Daoy (cell line): ENCODE results near the gene DUOXA1. TPM values are rescaled to one million over a fixed set of nuclear protein-coding genes. Genes with fewer than 3 reads are reported as not detected.
A peak's percentile ranks its signal among the peaks of the same experiment; 100 is the strongest.
"Not testable (repeated sequence)": the region's sequence is repeated elsewhere in the genome, so short reads cannot be mapped to it uniquely, and the experiment has no call there.

Experiments used
- DNase-seq: peaks from one replicate; pipeline ENCODE4 v3.0.0-alpha.2; 2015; ENCODE audit warnings: low read depth
- total RNA-seq: library from RNA; depleted of rRNA; stranded (reverse); fragments of >200 nt; shearing (Covaris generic); gene quantifications from 2 replicates; pipeline ENCODE4 v1.2.3, GENCODE V29; 2014

The DUOXA1 gene
- total RNA-seq, 1 experiment from 2014 or later, result not detected

DNA sequence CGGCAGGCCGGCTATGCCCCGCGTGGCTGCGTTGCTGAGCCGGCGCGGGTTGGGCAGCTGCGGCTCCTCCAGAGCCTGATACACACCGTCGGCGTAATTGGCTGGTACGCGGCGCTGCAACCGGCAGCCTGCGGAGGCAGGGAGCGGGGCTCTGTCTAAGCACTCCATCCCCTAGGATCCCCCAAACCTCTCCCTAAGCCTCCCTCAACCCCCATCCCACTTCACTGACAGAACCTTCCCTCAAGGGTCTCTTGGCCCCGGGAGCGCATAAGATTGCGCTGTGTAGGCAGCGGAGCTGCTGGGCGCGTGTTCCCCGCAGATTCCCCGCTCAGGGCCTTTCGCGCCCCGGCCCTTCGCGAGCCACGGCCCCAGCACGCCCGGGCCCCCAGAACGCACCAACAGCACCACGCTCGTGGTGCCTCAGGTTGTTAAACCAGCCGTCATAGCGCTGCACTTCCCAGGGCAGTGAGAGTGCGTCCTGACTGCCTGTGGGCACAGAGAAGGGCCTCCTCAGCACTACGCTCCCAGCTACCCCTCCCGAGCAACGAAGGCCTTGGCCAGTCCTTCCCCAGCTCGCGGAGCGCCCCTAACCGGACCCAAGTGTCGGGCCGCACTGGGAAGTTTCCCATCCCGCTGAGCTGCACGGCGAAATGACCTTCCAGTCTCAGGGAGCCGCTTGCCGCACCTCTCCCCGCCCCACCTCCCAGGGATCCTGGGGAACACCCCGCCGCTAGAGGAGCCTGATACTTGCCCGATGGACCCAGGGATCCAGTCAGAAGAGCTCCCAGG is 16.9 kb downstream of the DUOXA1 start:
- peak; percentile 39 for DNase-seq

DNA sequence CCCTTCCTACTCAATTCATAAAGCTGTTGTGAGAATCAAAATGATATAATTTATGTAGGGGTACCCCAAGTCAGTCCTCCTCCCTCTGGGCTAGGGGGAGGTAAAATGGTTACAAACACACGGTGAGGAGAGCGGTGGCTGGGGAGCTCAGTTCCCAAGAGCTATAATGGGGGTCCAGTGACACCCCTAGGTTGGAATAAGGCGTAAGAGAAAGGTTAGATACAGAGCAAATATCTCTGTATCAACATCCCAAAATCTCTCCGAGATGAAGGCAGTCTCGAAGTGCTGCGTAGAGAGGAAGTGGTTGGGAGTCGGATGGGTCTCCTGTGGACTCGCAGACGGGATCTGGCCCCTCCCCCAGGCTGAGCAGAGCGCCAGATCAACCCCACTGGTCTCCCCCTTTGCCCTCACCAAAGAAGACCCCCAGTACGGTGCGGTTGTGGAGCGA is 17.5 kb downstream of the DUOXA1 start:
- DNase-seq, result no peak

DNA sequence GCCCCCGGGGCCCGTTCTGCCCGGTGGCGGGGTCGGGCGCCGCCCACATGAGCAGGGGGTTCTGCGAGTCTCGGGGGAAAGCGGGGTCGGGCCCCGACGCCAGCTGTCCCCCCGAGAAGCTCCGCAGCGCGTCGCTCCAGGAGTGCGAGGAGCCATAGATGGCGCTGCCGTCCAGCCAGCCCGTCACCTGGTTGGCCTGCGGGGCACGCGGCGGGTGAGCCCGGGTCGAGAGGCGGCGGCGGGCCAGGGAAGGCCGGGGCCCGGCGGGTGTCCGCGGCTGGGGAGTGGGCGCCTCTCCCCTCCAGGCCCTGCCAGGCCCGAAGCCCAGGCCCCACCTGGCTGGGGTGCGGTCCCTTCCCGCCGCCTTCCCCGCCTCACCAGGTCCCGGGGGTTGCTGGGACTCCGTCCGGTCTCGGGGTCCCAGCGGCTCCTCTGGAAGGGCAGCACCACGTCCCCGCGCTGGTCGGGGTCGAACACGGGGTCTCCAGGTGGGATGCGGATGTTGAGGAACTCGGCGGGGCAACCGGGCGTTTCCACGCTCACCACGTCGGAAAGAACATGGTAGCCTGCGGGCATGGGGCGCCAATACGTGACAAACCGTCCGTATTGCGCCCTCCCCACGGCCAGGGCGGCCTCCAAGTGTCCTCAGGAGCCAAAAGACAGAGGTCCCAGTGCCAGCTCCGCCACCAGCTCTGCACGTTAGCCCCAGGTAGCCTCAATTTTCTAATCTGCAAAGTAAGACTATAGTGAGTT is 18.1 kb downstream of the DUOXA1 start:
- no peak for DNase-seq

DNA sequence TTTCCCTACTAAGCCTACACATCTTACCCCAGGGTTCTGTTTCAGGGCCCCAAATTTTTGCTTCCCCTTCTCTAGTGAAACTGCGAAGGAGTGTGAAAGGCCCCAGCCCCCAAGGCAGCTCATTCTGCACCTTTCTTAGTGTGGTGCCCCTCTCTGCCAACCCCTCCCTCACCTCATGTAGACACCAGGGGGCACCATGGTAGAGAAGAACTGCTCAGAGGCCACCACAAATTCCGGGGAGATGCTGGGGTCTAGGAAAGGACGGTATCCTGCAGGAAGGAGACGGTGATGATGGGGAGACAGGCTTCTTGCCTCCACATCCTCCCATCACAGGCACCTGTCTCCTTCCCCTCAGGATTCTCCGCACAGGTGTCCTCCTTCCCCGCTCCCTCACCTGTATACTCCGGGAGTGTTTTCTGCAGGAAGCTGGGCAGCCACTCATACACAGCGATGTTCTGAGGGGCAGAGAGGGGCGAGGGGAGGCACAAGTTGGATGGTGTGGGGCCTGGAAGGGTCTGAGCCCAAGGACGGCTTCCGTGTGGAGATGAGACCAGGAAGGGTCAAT is 19.3 kb downstream of the DUOXA1 start:
- no peak for DNase-seq

DNA sequence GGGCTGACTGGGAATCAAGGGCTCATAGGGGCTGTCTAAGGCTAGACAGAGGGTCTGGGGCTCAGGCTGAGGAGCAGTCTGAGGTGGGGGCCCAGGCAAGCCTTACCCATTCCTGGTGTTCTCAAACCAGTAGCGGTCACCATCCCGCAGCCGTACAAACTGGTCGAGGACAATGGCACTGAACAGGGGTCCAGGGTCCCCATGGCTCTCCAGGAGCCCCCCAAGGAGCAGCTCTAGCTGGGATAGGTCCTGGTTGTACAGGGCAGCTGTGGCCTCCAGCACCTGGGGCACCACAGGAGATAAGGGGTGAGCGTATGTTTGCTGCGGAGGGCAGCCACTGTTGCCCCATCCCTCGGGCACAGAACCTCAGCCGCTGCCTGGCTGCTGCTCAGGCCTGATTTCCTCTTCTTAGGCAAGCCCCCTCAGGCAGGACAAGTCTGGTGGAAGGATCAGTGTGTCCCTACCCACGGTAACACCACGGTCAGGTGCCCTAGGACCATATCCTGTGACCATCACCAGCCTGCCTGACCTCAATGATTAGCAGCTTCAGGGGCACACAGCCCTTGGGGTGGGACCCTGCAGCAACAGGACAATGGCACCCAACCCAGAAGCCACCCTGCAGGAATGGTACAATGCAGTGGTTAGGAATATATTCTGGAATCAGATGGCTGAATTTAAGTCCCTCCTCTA is 21.6 kb downstream of the DUOXA1 start:
- no peak for DNase-seq

DNA sequence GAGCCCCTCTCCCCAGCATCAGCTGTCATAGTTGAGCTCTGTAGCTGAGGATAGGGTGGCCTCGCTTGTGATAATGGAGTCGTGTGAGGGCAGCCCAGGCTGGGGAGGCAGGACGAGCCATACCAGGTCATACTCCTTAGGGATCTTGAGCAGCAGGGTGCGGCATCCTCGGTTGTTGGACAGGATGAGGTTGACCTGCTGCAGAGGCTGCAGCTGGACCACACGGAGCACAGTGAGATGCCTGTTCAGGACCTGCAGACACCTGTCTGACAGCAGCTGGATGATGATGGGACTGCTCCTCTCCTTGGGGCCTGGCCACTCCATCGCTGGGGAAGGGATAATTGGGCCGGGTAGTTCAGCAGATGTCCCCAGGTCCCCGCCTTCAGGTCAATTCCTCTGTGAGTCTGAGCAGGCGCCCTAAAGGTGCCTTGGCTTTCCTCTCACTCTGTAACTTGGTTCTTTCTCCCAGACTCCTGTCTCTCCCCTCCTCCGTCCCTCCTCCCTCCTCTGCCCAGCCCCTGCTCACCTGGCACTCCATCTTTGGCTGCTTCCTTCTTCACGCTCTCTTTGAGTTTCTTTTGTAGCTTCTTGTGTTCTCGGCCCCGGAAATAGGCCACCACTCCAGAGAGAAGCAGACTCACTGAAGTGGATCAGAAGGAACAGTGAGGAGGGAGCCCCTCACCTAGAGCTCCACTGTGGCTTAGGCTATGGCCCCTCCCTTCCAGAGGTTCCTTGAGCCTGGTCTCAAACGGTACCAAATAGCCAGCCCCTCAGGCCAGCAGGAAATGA is 23.5 kb downstream of the DUOXA1 start:
- no peak for DNase-seq

DNA sequence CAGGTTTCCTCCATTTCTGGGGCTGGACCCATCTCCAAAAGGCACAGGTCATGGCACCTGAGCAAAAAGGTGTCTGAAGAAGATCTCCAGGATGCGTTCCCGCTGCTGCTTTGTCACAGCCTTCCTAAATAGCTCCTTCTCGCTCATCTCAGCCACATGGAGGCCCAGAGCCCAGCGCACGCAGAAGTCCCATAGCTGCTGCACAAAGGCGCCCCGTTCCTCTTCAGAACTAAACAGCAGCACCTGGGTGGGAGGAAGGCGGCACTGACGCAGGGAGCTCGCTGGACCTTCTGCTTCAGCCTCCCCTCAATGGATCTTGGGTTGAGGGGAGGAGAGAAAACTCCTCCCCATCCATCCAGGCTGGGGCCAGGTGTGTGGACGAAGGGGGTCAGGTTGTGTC is 24.1 kb downstream of the DUOXA1 start:
- DNase-seq, result no peak

DNA sequence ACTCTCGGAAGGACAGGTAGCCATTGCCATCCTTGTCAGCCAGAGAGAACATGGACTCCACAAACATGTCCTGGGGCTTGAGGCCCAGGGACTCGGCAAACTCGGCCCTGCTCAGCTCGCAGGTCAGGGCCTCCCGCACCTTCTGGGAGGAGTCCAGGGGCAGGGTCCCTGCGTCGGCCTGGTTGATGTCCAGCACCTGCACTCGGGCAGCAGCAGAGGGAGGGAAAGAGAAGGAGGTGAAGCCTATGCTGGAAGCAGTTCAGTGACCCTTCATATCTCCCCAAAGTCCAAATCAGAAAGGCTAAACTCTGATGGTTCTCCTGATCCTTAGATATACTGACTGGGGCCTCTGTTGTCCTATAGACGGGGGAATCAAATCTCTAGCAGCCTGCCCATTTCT is 25.5 kb downstream of the DUOXA1 start:
- not testable (repeated sequence) for DNase-seq

DNA sequence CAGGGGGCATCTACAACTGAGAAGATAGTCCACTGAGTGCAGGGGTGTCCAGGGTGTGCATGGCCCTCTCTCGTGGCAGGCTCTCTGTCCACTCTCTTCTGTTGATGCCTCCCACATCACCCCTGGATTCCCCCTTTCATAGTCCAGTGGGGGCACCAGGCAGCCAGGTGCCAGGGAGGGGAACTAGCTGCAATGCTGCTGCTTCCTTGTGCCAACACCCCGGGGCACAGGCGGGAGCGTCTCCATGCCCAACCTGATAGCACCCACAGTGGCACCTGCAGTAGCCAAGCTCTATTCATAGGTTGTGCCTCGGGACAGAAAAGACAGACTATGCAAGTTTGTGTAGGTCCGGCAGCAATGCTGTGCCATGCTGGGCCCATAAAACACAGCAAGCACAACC is 27.5 kb downstream of the DUOXA1 start:
- no peak for DNase-seq

DNA sequence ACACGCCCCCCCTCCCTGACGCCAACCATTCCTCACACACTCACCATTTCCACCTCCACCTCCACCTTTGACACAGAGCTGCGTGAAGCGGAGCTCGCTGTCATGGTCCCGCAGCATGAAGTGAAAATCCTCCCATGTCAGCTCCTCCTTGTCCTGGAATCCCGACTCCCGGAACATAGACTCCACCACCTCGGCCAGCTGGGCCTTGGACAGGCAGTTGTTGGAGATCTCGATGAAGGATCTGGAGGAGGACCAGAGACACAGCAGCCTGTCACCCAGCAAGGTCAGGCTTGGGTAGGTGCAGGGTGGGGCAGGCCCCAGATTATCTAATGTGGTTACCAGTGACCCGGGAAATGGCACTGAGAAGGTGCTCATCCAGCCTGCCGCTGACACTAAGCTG is 27.9 kb downstream of the DUOXA1 start:
- DNase-seq, result no peak

DNA sequence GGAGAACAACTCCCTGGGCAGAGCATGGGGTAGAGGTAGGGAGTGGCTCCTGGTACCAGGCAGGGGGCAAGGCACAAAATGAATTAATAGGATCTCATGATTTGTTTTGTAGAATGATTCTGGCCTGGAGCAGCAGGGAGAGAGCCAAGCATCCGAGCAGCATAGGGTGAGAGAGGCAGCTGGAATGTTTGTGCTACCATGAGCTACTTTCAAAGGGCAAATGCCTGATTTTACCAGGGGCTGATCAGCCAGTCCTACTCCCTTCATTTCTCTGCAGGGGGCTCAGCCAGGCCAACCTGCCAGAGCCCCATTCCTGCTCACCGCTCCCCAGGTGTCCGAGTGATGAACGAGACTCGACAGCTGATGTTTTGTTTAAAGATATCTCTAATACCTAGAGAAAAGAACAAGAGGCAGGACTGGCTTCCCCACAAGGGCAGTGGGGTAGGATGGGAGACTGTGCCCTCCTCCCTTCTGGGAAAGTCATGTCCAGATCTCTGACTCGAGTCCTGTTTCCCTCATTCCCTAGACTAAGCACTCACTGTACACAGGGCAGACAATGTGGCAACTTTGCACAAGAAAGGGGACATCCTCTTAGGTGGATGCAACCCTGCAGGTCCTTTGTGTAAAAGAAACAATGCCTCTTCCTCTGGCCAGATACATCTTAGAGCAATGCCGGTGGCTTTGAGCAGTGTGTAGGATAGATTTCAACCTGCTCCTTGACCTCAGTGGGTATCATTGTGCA is 28.6 kb downstream of the DUOXA1 start:
- no peak for DNase-seq

DNA sequence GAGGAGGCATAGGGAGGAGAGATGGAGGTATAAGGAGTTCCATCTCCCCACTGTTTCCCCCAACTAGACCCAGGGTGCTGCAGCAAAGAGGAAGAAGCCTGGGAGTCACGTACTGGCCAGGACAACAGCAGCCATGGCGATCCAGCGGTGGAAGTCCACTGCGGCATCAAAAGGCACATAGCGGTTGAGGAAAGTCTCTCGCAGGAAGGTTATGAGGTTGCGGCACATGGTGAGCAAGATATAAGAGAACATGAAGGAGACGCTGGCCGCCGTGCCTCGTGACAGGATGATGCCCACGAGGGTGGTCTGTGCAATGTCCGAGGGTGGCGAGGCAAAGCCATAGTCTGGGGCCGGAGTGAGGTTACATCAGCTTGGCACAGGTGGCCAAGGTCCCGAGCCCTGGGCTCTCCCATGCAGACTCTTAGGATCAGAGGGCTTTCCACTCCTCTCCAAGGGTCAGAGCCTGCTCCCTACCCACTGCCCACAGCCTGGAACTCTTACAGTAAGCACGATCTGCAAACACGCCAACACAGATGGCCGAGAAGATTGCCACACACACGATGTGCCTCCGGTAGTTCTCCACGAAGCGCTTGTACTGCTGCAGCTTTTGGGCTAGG is 30.0 kb downstream of the DUOXA1 start:
- no peak for DNase-seq

DNA sequence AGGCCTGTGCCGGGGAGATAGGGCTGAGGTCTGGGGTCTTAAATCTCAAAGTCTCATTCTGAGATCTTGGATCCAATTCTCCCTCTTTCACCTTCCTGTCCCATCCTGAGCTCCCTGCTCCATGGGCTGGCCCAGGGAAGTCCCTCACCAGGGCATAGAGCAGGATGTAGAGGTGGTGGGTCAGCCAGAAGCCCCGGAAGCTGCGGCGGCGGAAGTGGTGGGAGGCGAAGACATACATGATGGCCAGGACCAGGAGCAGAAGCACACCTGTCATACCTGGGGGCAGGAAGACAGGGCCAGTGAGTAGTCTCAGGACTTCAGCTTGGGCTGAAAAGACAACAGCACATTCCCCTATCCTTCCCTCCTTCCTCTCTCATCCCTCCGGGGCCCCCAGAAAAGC is 32.2 kb downstream of the DUOXA1 start:
- DNase-seq, result no peak

DNA sequence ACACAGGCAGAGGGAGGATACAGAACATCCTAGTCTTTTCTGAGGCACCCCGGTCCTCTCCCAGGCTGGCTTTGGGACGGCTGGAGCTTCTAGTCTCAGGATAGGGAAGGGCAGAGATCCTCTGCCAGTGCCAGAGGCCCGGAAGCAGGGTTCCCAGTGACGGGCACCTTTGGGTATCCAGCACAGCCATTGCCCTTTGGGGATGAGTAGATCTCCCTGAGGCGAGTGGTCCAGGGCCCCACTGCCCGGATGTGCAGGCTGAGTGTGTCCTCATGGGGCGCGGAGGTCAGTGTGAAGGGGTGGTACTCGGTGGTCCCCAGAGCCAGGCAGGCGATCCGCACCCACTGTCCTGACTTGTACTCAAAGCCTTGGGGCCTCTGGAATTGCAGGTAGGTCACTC is 34.0 kb downstream of the DUOXA1 start:
- no peak for DNase-seq

DNA sequence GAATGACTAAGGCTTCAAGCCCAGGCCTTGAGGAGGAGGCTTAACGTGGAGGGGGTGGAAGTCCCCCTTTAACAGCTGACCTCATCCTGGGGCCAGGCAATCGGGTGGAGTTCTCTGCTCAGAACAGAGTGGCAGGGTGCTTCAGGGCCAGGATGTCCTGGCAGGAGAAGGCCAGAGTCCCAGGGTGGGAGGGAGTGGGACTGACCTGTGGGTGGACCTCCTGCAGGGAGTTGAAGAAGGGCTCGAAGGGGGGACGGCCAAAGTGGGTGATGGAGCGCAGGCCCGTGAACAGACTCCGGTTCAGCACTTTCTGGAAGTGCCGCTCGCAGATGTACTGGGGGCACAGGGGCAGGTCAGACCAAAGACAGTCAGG is 35.3 kb downstream of the DUOXA1 start:
- DNase-seq, result no peak

DNA sequence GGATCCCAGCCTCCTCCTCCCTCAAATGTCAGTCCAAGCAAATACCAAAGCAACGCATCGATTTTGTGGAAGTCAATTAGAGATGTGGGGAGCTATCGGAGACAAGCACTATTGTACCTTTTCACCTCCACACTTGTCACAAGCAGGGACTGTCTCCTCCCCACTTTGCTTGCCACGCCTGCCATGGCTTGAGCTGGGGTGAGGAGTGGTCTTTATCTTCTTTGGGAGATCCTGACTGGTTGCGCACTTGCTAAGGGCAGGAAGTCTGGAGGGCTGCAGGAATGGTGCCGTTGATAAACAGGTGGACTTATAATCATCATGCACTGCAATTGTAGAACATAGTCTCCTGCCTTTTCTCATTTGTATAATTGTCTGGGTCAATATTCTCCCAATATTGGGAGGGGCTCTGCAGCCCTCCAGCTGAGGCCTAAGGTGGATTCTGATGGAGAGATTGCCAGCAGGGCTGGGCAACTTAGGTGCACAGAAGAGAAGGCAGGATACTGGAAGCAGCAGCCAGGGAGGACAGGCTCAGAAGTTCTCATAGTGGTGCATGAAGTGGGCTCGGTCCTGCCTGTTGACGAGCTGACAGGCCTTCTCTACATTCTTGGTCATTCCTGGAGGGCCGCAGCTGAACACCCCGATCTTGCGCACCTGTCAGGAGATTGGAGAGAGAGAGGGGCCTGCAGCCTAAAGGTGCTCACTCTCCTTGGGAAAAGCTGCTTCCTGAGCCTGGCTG is 35.9 kb downstream of the DUOXA1 start:
- DNase-seq, result no peak

DNA sequence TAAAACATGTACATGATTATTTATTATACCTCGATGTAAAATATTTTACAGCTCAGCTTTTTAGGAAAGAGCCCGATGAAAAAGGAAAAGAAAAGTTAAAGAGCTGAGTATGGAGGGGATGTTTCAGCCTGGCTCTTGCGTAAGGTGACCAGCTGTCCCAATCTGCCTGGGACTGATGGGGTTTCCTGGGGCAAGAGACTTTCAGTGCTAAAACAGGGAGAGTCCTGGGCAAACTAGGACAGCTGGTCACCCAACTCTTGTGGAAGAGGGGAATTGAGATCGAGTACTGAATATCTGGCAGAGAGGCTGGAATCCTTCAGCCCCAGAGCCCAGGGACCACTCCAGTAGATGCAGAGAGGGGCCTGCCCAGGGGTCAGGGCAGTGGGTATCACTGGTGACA is 36.7 kb downstream of the DUOXA1 start:
- DNase-seq, result no peak

DNA sequence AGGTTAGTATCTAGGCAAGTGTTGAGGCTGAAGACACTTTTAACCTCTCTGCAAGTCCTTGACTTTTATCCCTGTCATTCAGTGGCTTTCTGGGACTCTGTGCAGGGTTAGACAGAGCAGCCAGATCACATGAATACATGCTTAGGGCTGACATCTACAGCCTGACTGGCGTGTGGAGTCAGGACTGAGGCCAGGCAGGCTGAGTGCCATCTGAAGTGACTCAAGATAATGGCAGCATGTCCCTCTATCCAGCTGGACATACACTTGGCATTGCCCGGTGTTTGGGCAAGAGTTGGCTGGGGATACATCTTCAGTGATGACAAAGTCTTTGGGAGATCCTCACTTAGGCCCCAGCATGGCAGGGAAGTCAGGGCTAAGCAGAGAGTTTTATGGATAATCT is 38.1 kb downstream of the DUOXA1 start:
- no peak for DNase-seq

DNA sequence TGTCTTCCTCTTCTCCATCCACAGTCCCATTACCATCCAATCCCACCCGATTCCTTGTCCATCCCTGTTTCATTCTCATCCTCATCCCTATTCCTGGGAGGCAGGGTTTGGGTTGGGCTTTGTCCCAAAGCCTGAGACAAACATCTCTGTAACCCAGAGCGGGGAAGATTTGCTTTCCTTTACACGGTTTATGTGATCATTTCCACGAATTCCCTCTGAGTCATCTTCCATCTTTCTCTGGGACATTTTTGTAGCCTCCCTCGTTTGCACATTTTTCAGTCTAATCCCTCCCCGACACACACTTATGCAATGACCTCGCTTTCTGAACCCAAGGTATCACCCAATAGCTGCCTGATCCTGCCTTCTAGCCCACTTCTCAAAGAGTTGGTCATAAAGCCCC is 38.5 kb downstream of the DUOXA1 start:
- DNase-seq, result peak; percentile 20
